K562 (cell line): Measurements from ENCODE around the gene GRIK2. TPM values are rescaled to one million over a fixed set of nuclear protein-coding genes. Genes with fewer than 3 reads are reported as not detected.

Experiments used
- ATAC-seq: fragments of 200-7000 bp; cut with Tn5 transposase; 3 replicates; pipeline ENCODE4 v1.9.1; 2020; ENCODE audit warnings: moderate library complexity
- BruUV-seq: library from RNA; stranded (reverse); fragments of 400-500 nt; replicated peaks from 2 replicates; lab custom pipeline; 2021; lab: Mats Ljungman, UMichigan
- CTCF ChIA-PET: fragments of 300-600 bp; formaldehyde crosslinking; extraction: SDS; loops from one replicate; lab custom pipeline; 2021; ENCODE audit warnings: low intra/inter-chr PET ratio; lab: Yijun Ruan, JAX
- POLR2A ChIA-PET: fragments of 300-600, 350-650 bp; sonication (Branson Sonifier 250); formaldehyde crosslinking; extraction: SDS; loops from one replicate; lab custom pipeline; 2021; ENCODE audit warnings: antibody characterized with exemption, inconsistent platforms; lab: Yijun Ruan, JAX
- DNase-seq, 4 experiments: peaks; one replicate each; pipeline versions ENCODE4 v3.0.0 to v3.0.0-alpha.2; 2011 to 2018; ENCODE audit warnings: low spot score in 3 of 4, mixed read lengths in 3 of 4; ENCODE audit errors: extremely low read depth in 1 of 4
- FAIRE-seq: peaks from 2 replicates; lab custom pipeline; 2011; peaks lifted over from hg19 to GRCh38; lab: Jason Lieb, UNC
- H2AFZ ChIP-seq: 2 replicates; pipeline ENCODE4 v1.6.0; 2011; ENCODE audit warnings: low read depth, low read length, control low read depth, inconsistent platforms
- H3K27ac ChIP-seq: fragments of 200-600 bp; 3 replicates; pipeline ENCODE4 v1.8.0; 2011; ENCODE audit warnings: low read depth, mild to moderate bottlenecking, control low read depth, inconsistent platforms, low read length, moderate library complexity, mixed read lengths; ENCODE audit errors: extremely low read depth
- H3K27me3 ChIP-seq, 2 experiments: fragments of 300-600 bp in 1 of 2; 2 replicates in 1 of 2; 3 replicates in 1 of 2; pipeline versions ENCODE4 v1.6.0 to v1.8.0; 2011; ENCODE audit warnings: inconsistent platforms in 2 of 2, low read length in 2 of 2, mild to moderate bottlenecking in 1 of 2, mixed read lengths in 1 of 2, moderate library complexity in 1 of 2; ENCODE audit not compliant: control insufficient read depth in 2 of 2, insufficient read depth in 2 of 2
- H3K36me3 ChIP-seq: fragments of 300-600 bp; 3 replicates; pipeline ENCODE4 v1.8.0; 2011; ENCODE audit warnings: mild to moderate bottlenecking, low read length, inconsistent platforms; ENCODE audit not compliant: control insufficient read depth, insufficient read depth
- H3K4me1 ChIP-seq, 2 experiments: fragments of 200-600 bp in 1 of 2; replicated peaks in 1 of 2; 2 replicates in 1 of 2; 3 replicates in 1 of 2; pipeline versions ENCODE4 v1.5.1 to v1.8.0; 2011; ENCODE audit warnings: inconsistent platforms in 2 of 2, low read length in 2 of 2, mild to moderate bottlenecking in 1 of 2, mixed read lengths in 1 of 2, moderate library complexity in 1 of 2; ENCODE audit not compliant: control insufficient read depth in 2 of 2, insufficient read depth in 2 of 2
- H3K4me2 ChIP-seq: 2 replicates; pipeline ENCODE4 v1.6.1; 2011; ENCODE audit warnings: low read length, control low read depth, inconsistent platforms, mixed read lengths; ENCODE audit not compliant: insufficient read depth
- H3K4me3 ChIP-seq: fragments of 200-600 bp; sonication (generic), shearing (Covaris generic); 2 replicates; pipeline ENCODE4 v1.5.1; 2016; ENCODE audit warnings: control low read depth, inconsistent platforms
- H3K79me2 ChIP-seq: fragments of 200-600 bp; 3 replicates; pipeline ENCODE4 v1.8.0; 2011; ENCODE audit warnings: low read length, inconsistent platforms; ENCODE audit not compliant: control insufficient read depth, insufficient read depth
- H3K9ac ChIP-seq, 2 experiments: 2 replicates each; pipeline versions ENCODE4 v1.6.0 to v1.6.1; 2011; ENCODE audit warnings: low read depth in 2 of 2, low read length in 2 of 2, control low read depth in 1 of 2, inconsistent platforms in 1 of 2, mild to moderate bottlenecking in 1 of 2, mixed read lengths in 1 of 2; ENCODE audit not compliant: insufficient read depth in 1 of 2
- H3K9me1 ChIP-seq: one replicate; pipeline ENCODE4 v1.6.0; 2011; ENCODE audit warnings: inconsistent platforms, mild to moderate bottlenecking, low read length, moderate library complexity; ENCODE audit not compliant: control insufficient read depth, insufficient read depth
- H3K9me3 ChIP-seq: replicated peaks from 2 replicates; pipeline ENCODE4 v1.5.1; 2011; ENCODE audit warnings: low read depth, low read length, inconsistent platforms; ENCODE audit not compliant: control insufficient read depth, insufficient read depth
- H4K20me1 ChIP-seq: replicated peaks from 2 replicates; pipeline ENCODE4 v1.6.1; 2011; ENCODE audit warnings: low read length, inconsistent platforms, mixed read lengths; ENCODE audit not compliant: control insufficient read depth, insufficient read depth
- BRD4 ChIP-seq: fragments of 200-600 bp; sonication (generic); IDR thresholded peaks from 2 replicates; pipeline ENCODE4 v1.6.1; 2017; ENCODE audit warnings: inconsistent platforms
- MLX ChIP-seq, 2 experiments: fragments of 450-650 bp in 1 of 2; sonication (generic) in 1 of 2; formaldehyde crosslinking; conservative IDR thresholded peaks; 2 replicates each; pipeline versions ENCODE4 v1.4.0 to v1.8.1; 2020 to 2022; ENCODE audit warnings: mild to moderate bottlenecking in 1 of 2, missing genetic modification reagents in 1 of 2
- MTA2 ChIP-seq: fragments of 450-650 bp; IDR thresholded peaks from 2 replicates; pipeline ENCODE4 v1.6.1; 2016; ENCODE audit warnings: low read depth
- ZFPM2 ChIP-seq: fragments of 250-450 bp; sonication (Bioruptor Pico); IDR thresholded peaks from 2 replicates; pipeline ENCODE4 v1.5.1; 2022; ENCODE audit warnings: mild to moderate bottlenecking
- ZNF518B ChIP-seq: fragments of 250-450 bp; sonication (Bioruptor Pico); IDR thresholded peaks from 2 replicates; pipeline ENCODE4 v1.5.0; 2021; ENCODE audit warnings: mild to moderate bottlenecking, moderate library complexity
- WGBS: fragments of 100-300 bp; shearing (Covaris generic); methylation state at CpG from one replicate; pipeline ENCODE4 v1.1.6; 2016; ENCODE audit warnings: low coverage, mixed read lengths; ENCODE audit not compliant: insufficient coverage; ENCODE audit errors: missing lambda C conversion rate; 5-methylcytosine and 5-hydroxymethylcytosine counted together
- in situ Hi-C: fragments of 300-500 bp; cut with MboI; formaldehyde crosslinking; loops from 4 replicates; pipeline ENCODE4 v1.15.0; 2018; ENCODE audit warnings: inconsistent platforms, mixed read lengths
- intact Hi-C: fragments of 100-400 bp; cut with micrococcal nuclease; formaldehyde crosslinking; loops from 2 replicates; pipeline ENCODE4 v1.14.2; 2022
- polyA plus RNA-seq, 8 experiments: library from polyadenylated mRNA; depleted of rRNA in 4 of 8; stranded (reverse) in 5 of 8; unstranded in 3 of 8; fragments of >200 nt; fragmentation: Nextera tagmentation in 2 of 8; fragmentation: Illumina TruSeq in 1 of 8; extraction: Ambion mirVana in 2 of 8; extraction: Trizol in 1 of 8; gene quantifications; 2 replicates each; pipeline versions ENCODE4 v1.2.1 to v1.2.3, GENCODE V29; 2011 to 2014; ENCODE audit warnings: inconsistent platforms in 1 of 8, missing spikeins in 1 of 8
- total RNA-seq, 7 experiments: library from RNA; depleted of rRNA in 6 of 7; stranded (reverse); fragments of >200 nt in 6 of 7; fragmentation: Illumina TruSeq in 2 of 7; extraction: Trizol in 2 of 7; gene quantifications; 2 replicates each; pipeline versions ENCODE4 v1.2.1 to v1.2.3, GENCODE V29; 2011 to 2021; ENCODE audit warnings: low replicate concordance in 1 of 7

Gene GRIK2
- total and polyA plus RNA-seq, 9 of the 15 experiments (the other 6 are each of a cell fraction or from before 2014, with no cell fraction given), result not detected

GRCh38 chr6:101458336-101458735 is 64.8 kb downstream of the GRIK2 start:
- TF ChIP-seq MTA2 (no peak), MLX (CRISPR knock-in tag; conservative IDR thresholded peaks at IDR 0.05) (no peak), ZFPM2 (CRISPR knock-in tag) (no peak), BRD4 (no peak)
- no peaks in the 10 kb centered on the region for H3K36me3 ChIP-seq
- H3K27me3 ChIP-seq, result no peaks in the 10 kb centered on the region
- intact Hi-C loops, result no loop called here
- H3K4me2 ChIP-seq, result no peak overlapping the region
- 0% methylated on average over 2 of the region's 2 CpGs for WGBS
- POLR2A ChIA-PET, result no interaction called here
- no peaks in the 10 kb centered on the region for H3K9me3 ChIP-seq
- no peaks in the 10 kb centered on the region for H3K79me2 ChIP-seq
- ATAC-seq (no peak), DNase-seq (no peak), FAIRE-seq (no peak)
- no TSS peak for BruUV-seq
- H3K27ac ChIP-seq, result no peak overlapping the region
- no peak overlapping the region for H3K4me3 ChIP-seq
- in situ Hi-C loops, result no loop called here
- H4K20me1 ChIP-seq, result no peaks in the 10 kb centered on the region
- no peaks in the 10 kb centered on the region for H3K4me1 ChIP-seq
- CTCF ChIA-PET, result no interaction called here
- H3K9me1 ChIP-seq, result no peaks in the 10 kb centered on the region
- H3K9ac ChIP-seq, result no peak overlapping the region
- no peak overlapping the region for H2AFZ ChIP-seq

- no peak for FAIRE-seq
- WGBS, result 0% methylated on average over 2 of the region's 2 CpGs
- no TSS peak for BruUV-seq
- TF ChIP-seq ZNF518B, result no peak
These were observed 65.3 kb downstream of the GRIK2 start for GRCh38 chr6:101458826-101459225.

More at GRCh38 chr6:101458826-101459225, 65.3 kb downstream of the GRIK2 start:
- no peaks in the 10 kb centered on the region for H3K4me1 ChIP-seq
- H3K36me3 ChIP-seq, result no peaks in the 10 kb centered on the region
- no peak for ATAC-seq
- H3K9me3 ChIP-seq, result no peaks in the 10 kb centered on the region
- H3K27ac ChIP-seq, result no peak overlapping the region
- H4K20me1 ChIP-seq, result no peaks in the 10 kb centered on the region
- no peak overlapping the region for H3K4me2 ChIP-seq
- in situ Hi-C loops, result no loop called here
- ChIA-PET POLR2A (no interaction called here), CTCF (no interaction called here)
- H3K4me3 ChIP-seq, result no peak overlapping the region
- H3K27me3 ChIP-seq, result no peaks in the 10 kb centered on the region
- H3K9ac ChIP-seq, result no peak overlapping the region
- no peak overlapping the region for H2AFZ ChIP-seq
- intact Hi-C loops, result no loop called here
- no peaks in the 10 kb centered on the region for H3K9me1 ChIP-seq
- no peaks in the 10 kb centered on the region for H3K79me2 ChIP-seq
- no peak for DNase-seq
